Measurements from ENCODE around the gene YPEL2. TPM values are rescaled to one million over a fixed set of nuclear protein-coding genes. Genes with fewer than 3 reads are reported as not detected.
A peak's percentile ranks its signal among the peaks of the same experiment; 100 is the strongest.

YPEL2 gene
- total RNA-seq, 2 experiments from 2014 or later, result 4.3 to 4.4 TPM

- Mint-ChIP-seq H3K36me3 (ENCODE audit: low read depth) (no peaks in the 10 kb centered on the region), H3K27ac (no peak overlapping the region), H3K27me3 (ENCODE audit: low read depth) (no peaks in the 10 kb centered on the region), H3K4me3 (no peak overlapping the region), H3K9me3 (peaks cover 4% of the 10 kb centered on the region), H3K4me1 (ENCODE audit: low read depth) (peaks cover 49% of the 10 kb centered on the region)
- CTCF ChIA-PET, result interaction anchor here (2.2 to 8.5 kb wide), 4 partner anchors 9 to 126 kb away, joined by 8 to 101 read pairs (median 27); no protein-coding TSS in a partner anchor
- intact Hi-C loops (cut with micrococcal nuclease), result no loop called here
- DNase-seq, result no peak
Observed at GRCh38 chr17:59436900-59437299, 105.4 kb downstream of the YPEL2 start.

DNA sequence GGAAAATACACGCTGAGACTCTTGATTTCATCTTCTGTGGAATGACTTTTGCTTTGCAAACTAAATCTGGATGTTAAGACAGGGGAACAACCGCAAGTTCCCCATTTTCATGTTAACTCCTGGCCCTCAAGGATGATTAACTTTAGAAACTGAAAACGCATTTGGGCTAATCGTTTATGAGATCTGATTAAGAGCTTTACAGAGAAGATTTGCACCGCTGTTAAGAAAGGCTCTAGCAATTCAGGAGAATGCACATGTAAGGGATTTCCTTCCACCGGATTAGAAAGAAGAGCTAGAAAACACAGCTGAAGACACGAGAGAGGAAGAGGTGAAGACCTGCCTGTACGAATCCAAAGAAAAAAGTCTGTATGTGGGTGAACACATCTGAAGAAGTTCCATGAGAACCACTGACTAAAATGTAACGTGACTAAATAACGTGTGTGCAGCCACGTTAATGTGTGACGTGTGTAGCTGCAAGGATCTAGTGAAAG is 106.4 kb downstream of the YPEL2 start:
- intact Hi-C loops (cut with micrococcal nuclease), result no loop called here
- Mint-ChIP-seq H3K4me3 (no peak overlapping the region), H3K27me3 (ENCODE audit: low read depth) (no peaks in the 10 kb centered on the region), H3K9me3 (no peaks in the 10 kb centered on the region), H3K4me1 (ENCODE audit: low read depth) (peaks cover 49% of the 10 kb centered on the region), H3K36me3 (ENCODE audit: low read depth) (no peaks in the 10 kb centered on the region), H3K27ac (no peak overlapping the region)
- no peak for DNase-seq
- CTCF ChIA-PET, result interaction anchor here (0.8 to 8.5 kb wide), 6 partner anchors 10 to 133 kb away, joined by 3 to 101 read pairs (median 12); no protein-coding TSS in a partner anchor

GRCh38 chr17:59439262-59439661 is 107.8 kb downstream of the YPEL2 start:
- Mint-ChIP-seq H3K36me3 (ENCODE audit: low read depth) (no peaks in the 10 kb centered on the region), H3K4me3 (no peak overlapping the region), H3K27me3 (ENCODE audit: low read depth) (no peaks in the 10 kb centered on the region), H3K4me1 (ENCODE audit: low read depth) (peaks cover 49% of the 10 kb centered on the region), H3K27ac (no peak overlapping the region), H3K9me3 (no peaks in the 10 kb centered on the region)
- no peak for DNase-seq
- intact Hi-C loops (cut with micrococcal nuclease), result no loop called here
- CTCF ChIA-PET, result interaction anchor here (0.7 to 8.5 kb wide), 14 partner anchors 11 to 128 kb away, joined by 3 to 101 read pairs (median 4); partner anchors contain the start of gene YPEL2

DNA sequence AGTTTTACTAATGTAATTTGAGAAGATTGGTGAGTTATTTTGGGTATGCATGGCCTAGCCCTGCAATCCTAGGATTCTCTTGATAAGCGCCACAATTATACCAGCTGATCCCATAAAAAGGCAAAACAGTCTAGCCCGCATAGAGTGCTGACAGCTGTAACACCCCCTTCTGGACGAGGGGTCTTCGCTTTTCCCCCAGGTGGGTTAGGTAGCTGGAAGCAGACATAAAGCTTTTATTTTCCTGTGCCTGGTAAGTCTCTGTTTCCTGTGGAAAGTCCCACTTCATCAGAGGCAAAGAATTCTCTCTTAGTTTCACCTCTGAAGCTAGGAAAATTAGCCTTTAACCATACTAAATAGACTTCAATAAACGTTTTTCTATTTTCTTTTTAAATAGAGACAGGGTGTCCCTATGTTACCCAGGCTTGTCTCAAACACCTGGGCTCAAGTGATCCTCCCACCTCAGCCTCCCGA is 108.3 kb downstream of the YPEL2 start:
- CTCF ChIA-PET, result interaction anchor here (0.6 to 8.5 kb wide), 16 partner anchors 13 to 351 kb away, joined by 3 to 101 read pairs (median 5); no protein-coding TSS in a partner anchor
- DNase-seq, result no peak
- peaks cover 49% of the 10 kb centered on the region for H3K4me1 Mint-ChIP-seq (ENCODE audit: low read depth)

DNA sequence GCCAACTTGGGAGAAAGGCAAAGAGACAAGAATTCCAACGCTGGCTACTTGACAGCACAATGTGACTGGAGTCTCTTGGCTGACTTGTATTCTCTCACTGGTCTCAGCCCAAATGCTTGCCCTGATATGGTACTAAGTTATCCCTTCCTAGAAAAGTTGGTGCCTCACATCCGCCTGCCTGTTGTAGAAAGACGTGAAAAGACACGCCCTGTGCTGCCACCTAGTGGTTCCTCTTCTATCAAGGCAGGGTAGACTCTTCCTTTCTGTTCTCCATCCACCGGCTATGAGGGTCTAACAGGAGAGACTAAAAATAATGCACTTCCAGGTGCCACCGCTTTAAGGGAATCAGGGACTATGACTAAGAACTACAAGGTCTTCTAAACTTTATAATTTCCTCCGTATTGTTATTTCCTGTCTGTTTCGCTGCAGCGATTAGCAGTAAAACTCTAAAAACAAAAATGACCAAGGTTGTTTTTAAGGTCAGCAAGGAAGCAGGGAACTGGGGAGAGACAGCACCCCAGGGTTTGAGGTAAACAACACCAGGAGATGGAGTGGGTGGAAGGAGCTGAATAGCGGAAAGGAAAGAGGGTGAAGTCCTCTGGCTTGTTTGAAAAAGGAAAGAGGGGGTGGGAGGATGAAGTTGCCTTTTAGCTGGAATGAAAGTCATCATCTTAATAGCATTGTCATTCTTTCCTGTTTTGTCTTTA is 109.5 kb downstream of the YPEL2 start:
- peak; percentile 96 for DNase-seq
- H3K4me1 Mint-ChIP-seq (ENCODE audit: low read depth), result peaks cover 37% of the 10 kb centered on the region
- peak overlapping the region; percentile 88 for H3K27ac Mint-ChIP-seq
- H3K27me3 Mint-ChIP-seq (ENCODE audit: low read depth), result no peaks in the 10 kb centered on the region
- no peaks in the 10 kb centered on the region for H3K9me3 Mint-ChIP-seq
- peak overlapping the region; percentile 58 for H3K4me3 Mint-ChIP-seq
- intact Hi-C loops (cut with micrococcal nuclease), result loop anchor here (1.0 kb wide), 3 partner anchors 112 to 221 kb away; partner anchors contain the start of gene GDPD1
- H3K36me3 Mint-ChIP-seq (ENCODE audit: low read depth), result no peaks in the 10 kb centered on the region
- CTCF ChIA-PET, result interaction anchor here (0.8 to 8.5 kb wide), 27 partner anchors 8 to 452 kb away, joined by 3 to 101 read pairs (median 5); partner anchors contain the start of genes GDPD1, RPS6KB1 and TUBD1

More for the DNA sequence above, 108.3 kb downstream of the YPEL2 start:
- Mint-ChIP-seq H3K27me3 (ENCODE audit: low read depth) (no peaks in the 10 kb centered on the region), H3K4me3 (no peak overlapping the region), H3K27ac (peak overlapping the region; percentile 88), H3K36me3 (ENCODE audit: low read depth) (no peaks in the 10 kb centered on the region), H3K9me3 (no peaks in the 10 kb centered on the region)
- intact Hi-C loops (cut with micrococcal nuclease), result loop anchor here (1.0 kb wide), 3 partner anchors 110 to 219 kb away; partner anchors contain the start of gene GDPD1

DNA sequence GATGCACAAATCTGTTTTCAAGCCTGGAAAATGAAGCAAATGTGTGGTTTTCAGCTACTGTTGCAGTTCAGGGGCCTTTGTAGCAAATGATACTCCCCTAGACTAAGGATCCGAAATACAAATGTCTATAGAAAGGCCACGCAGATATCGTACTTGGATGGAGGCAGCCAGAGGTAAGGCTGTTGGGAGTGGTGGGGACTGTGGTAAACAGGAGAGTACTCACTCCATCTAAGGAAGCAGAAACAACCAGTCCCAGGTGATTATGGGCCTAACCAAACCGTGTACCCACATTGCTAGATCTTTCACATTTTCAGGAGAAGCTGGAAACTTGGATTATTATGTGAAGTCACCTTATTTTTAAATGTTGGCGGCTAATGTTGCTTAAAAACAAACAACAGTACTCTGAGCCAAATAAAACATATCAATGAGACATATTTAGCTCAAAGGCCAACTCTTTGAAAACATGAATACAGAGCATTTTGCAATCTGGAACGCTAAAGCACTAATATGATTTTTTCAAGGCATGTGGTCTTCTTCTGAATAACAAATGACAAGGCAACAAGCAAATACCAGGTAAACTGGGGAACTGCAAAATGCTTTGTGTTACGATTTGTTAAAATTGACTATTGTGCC is 110.1 kb downstream of the YPEL2 start:
- Mint-ChIP-seq H3K27me3 (ENCODE audit: low read depth) (no peaks in the 10 kb centered on the region), H3K36me3 (ENCODE audit: low read depth) (no peaks in the 10 kb centered on the region), H3K9me3 (no peaks in the 10 kb centered on the region), H3K4me1 (ENCODE audit: low read depth) (peaks cover 33% of the 10 kb centered on the region), H3K27ac (peak overlapping the region; percentile 88), H3K4me3 (peak overlapping the region; percentile 58)
- CTCF ChIA-PET, result interaction anchor here (0.6 to 8.5 kb wide), 27 partner anchors 9 to 451 kb away, joined by 3 to 101 read pairs (median 4); partner anchors contain the start of genes GDPD1, RPS6KB1 and TUBD1
- intact Hi-C loops (cut with micrococcal nuclease), result no loop called here
- no peak for DNase-seq

DNA sequence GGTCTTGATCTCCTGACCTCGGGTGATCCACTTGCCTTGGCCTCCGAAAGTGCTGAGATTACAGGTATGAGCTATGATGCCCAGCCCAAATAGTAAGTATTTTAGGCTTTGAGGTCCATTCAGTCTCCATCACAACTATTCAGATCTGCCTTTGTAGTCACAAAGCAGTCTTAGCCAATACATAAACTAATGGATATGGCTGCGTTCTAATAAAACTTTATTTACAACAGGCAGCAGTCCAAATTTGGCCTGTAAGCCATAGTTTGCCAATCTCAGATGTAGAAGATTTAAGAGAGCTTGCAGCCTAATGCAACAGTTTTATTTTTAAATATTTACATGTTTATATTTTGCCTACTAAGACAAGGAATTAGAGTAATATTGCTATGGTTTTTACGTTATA is 111.7 kb downstream of the YPEL2 start:
- Mint-ChIP-seq H3K9me3 (no peaks in the 10 kb centered on the region), H3K27ac (no peak overlapping the region), H3K27me3 (ENCODE audit: low read depth) (no peaks in the 10 kb centered on the region), H3K4me1 (ENCODE audit: low read depth) (peaks cover 26% of the 10 kb centered on the region), H3K36me3 (ENCODE audit: low read depth) (no peaks in the 10 kb centered on the region), H3K4me3 (no peak overlapping the region)
- intact Hi-C loops (cut with micrococcal nuclease), result no loop called here
- CTCF ChIA-PET, result interaction anchor here (0.6 to 8.5 kb wide), 4 partner anchors 9 to 132 kb away, joined by 3 to 101 read pairs (median 40); no protein-coding TSS in a partner anchor
- DNase-seq, result no peak

Small RNA genes within 50 kb of the gene (microRNA-seq; reads per million reads assigned to microRNA genes)
- gene MIR4729 (ENCODE audit: borderline microRNAs expressed, borderline replicate concordance), result not detected

Other genes with a start within 250 kb of the YPEL2 start
- 10 to 100 TPM; 19.9 to 24.1 TPM for gene TRIM37, start 224.8 kb upstream of the YPEL2 start, total RNA-seq
- gene SKA2, start 176.5 kb upstream of the YPEL2 start, total RNA-seq, result 10 to 100 TPM; 74.6 to 86.5 TPM
- 10 to 100 TPM; 77.4 to 82.1 TPM for gene PRR11, start 175.9 kb upstream of the YPEL2 start, total RNA-seq
- 10 to 100 TPM; 11.1 to 11.9 TPM for gene SMG8, start 121.6 kb upstream of the YPEL2 start, total RNA-seq
- 1 to 10 TPM; 2.2 TPM for gene GDPD1, start 111.1 kb upstream of the YPEL2 start, total RNA-seq
- 10 to 100 TPM; 14.2 to 15.3 TPM for gene DHX40, start 234.0 kb downstream of the YPEL2 start, total RNA-seq

Measured in activated naive CD4-positive, alpha-beta T cell treated with anti-CD3 and anti-CD28 coated beads for 36 hours (primary cell).